Effector CD8-positive, alpha-beta T cell (primary cell): Measurements from ENCODE around the gene CAPG.
A peak's percentile ranks its signal among the peaks of the same experiment; 100 is the strongest.

Experiments
- DNase-seq: peaks from one replicate; lab custom pipeline; 2025; lab: John Stamatoyannopoulos, UW

CAPG gene

GRCh38 chr2:85438201-85439024 lies 28.2 kb upstream of the CAPG start:
- no peak for DNase-seq

DNA sequence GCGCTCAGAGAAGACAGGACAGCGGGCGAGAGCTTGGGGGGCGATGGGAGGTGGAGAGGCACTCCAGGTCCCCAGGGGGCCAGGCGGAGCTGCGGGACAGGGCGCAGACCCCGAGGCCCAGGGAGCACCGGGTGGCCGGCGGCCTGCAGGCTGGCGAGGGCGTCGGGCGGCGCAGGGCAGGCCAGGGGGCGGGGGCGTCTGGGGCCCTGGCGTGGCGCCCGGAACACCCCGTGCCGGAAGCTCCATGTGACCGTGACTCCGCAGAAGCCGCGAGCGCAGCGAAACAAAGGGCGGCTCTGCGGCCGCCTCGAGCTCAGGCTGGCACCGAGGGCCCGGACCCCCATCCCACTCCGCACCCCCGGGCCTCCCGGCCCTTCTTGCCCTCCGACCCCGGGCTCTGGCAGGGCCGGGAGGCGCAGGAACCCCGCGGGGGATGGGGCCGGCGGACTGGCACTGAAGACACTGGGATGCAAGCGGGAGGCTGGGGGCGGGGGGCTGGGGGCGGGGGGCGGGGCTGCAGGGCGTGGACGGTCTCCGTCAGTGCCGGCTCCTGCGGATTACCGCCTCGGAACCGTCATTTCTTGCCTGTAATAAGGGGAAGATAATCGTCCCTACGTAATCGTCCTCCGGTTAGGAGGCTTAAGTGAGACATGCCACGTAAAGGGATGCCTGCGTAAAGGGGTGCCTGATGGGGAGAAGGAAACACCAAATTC lies 27.5 kb upstream of the CAPG start:
- peak; percentile 50 for DNase-seq

- DNase-seq, result no peak
Measured at GRCh38 chr2:85436836-85437487, 26.8 kb upstream of the CAPG start.

DNA sequence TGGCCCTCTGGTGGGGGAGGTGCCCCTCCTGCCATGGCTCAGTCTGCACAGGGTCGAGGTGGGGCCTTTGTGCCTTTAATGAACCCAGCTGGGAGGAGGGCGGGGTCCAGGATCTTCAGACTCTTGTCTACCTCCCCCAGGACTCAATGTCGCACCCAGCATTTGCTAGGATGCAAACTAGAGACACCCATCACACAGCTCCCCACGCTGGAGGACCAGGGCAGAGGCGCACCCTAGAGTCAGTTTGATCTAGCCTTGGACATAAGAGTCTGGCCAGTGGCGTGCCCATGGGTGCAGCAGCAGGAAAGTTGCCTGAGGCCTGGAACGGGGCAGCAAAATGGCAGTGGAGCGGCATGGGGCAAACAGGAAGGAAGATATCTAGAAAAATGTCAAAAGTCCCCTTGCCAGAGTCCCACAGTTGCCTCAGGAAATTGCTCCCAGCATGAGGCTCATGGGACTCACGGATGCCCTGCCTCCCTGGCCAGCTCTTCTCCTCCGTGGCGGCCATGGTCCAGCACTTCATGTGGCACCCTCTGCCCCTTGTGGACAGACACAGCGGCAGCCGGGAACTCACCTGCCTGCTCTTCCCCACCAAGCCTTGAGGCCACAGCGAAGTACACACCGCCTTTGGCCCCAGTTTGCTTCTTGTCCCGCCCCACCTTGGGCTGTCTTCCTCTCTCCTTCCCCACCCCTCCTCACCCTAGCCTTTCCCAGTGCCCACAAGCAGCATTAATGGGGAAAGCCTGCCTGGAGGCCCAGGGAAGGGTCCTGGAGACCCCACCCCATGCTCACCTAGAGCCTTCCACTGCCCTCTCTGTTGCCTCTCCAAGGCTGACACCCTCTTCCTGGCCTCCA lies 26.0 kb upstream of the CAPG start:
- DNase-seq, result no peak

- DNase-seq, result no peak
Measured at GRCh38 chr2:85435220-85435958, 25.2 kb upstream of the CAPG start.

DNA sequence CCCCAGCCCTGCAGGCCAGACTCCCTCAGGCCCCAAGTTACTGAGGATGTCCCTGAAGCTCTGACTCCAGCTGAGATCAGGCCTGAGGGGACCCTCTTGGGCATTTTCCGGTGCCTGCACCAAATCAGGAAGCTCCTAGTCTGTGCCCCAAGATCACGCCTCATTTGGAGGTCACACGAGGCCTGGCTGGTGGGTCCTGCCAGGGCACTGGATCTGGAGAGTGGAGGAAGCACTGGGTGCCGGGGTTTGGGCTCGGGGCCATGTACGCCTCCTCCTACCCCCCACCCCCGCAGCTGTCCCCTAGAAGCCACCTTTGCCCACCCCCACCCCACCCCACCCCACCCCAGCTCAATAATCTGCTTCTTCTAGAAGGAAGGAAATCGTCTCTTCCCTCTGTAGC lies 24.5 kb upstream of the CAPG start:
- DNase-seq, result no peak

DNA sequence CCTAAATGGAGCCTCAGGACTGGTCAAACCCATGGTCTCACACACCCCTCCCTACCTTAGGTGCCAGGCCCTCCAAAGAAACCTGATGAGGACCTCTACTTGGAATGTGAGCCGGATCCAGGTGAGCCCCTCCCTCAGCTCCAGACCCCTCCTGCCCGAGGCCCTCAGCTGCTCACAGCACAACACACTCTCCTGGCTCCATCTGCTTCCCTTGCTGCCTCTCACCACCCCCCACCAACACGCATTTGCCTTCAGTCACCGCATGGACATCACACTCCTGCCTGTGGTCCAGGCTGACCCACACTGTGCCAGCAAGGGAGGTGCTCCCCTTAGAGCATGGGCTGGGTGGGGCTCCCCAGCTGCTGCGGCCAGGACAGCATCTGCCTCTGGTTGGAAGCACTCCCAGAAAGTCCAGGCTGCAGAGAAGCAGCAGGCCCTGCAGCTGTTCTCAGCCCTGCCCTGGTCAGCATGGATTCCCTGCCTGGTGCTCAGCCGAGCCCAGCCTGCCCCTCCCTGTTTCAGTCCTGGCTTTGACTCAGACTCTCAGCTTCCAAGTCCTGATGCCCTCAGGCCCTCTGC lies 23.4 kb upstream of the CAPG start:
- no peak for DNase-seq

- DNase-seq, result no peak
Measured at GRCh38 chr2:85431570-85432205, 21.5 kb upstream of the CAPG start.

DNA sequence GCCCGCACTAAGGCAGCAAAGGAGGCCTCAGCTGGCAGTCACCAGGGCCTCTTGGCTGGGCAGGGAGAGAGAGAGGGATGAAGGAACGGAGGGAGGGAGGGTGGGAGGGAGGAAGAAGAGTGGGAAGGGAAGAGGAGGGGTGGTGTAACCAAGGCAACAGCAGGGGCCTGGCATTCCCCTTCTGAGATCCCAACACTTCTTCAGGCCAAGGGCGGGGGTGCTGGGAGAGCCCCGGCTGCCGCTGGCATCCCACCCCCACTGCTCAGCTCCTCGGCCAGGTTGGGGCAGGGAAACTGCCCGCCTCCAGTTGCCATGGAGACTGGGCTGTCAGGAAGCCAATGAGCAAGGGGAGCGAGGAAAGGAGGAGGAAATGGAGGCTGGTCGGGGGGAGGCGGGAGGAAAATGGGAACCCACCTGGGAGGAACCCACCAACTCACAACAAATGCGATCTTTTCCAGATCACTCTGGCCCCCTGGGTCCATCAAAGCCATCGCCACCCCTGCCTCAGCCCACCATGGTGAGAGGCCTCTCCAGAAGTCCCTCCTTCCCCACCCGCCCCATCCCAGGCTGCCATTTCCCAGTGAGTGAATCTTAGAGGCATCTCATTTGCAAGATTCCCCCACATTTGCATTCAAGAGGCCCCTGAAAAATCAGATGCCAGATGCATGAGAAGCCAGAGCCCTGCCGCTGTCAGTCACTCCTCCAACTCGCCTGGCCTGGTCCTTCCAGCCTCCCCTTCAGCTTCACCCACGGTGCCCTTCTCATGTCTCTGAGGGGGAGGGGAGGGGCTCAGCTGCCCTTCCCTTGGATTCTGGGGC lies 20.8 kb upstream of the CAPG start:
- no peak for DNase-seq

DNA sequence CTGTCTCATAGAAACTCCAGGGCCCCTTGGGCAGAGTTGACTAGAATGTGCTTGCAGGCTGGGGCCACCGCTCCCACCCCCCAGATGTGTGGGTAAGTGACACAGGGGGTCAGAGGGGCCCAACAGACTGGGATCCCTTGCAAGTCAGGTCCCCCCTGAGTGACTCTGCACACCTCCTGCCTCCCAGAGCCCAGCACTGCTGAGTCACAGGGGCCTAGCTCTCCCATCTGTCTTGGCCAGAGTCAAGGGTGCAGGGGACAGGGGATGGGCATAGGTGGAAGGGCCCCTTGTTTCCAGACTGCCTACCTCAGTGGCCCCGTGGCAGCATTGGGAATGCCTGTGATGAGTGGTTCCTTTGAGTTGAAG lies 19.7 kb upstream of the CAPG start:
- DNase-seq, result no peak

GRCh38 chr2:85429213-85429923 lies 19.2 kb upstream of the CAPG start:
- DNase-seq, result no peak

- no peak for DNase-seq
Measured at GRCh38 chr2:85428343-85428881, 18.2 kb upstream of the CAPG start.

- DNase-seq, result no peak
Measured at GRCh38 chr2:85427300-85427835, 17.2 kb upstream of the CAPG start.

GRCh38 chr2:85425588-85425987 lies 15.4 kb upstream of the CAPG start:
- DNase-seq, result no peak

DNA sequence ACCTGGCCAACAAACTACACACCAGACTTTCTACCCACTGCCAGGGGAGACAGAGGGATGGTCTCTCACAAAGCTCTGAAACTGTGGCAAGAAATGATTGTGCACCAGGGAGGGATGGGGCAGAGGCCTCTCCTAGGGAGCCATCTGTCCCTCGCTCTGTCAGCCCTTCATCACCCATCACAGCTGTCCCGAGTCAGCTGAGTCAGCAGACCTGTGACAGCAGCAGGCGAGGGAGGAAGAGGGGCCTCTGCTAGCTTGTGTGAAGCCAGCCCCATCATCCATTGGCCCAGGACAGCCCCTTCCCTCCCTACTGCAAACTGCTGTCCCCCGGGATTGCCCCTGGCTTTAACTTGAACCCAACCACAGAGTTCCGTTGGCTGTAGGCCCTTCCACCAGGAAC lies 13.4 kb upstream of the CAPG start:
- DNase-seq, result no peak

GRCh38 chr2:85422072-85422457 lies 11.9 kb upstream of the CAPG start:
- no peak for DNase-seq

- no peak for DNase-seq
Measured at GRCh38 chr2:85421260-85422071, 11.3 kb upstream of the CAPG start.
